A549 treated with RU486 at 1 μM for 4 hours (cell line): ENCODE measurements around the gene PSAP. TPM values are rescaled to one million over a fixed set of nuclear protein-coding genes. Genes with fewer than 3 reads are reported as not detected.

ENCODE experiments used
- total RNA-seq: library from RNA; stranded (reverse); fragments of 200-300 nt; extraction: Qiagen RNA extraction; gene quantifications from 5 replicates; pipeline ENCODE4 v1.2.3, GENCODE V29; 2022; ENCODE audit warnings: low read depth

Gene PSAP
- total RNA-seq: 789 to 978 TPM (median 862 TPM) in 5 replicates

GRCh38 chr10:71850743-71851464, at the start of gene PSAP:
TSS of gene PSAP (minus strand) at chr10:71851251. CDS start at chr10:71851221, 30 bp downstream.

GRCh38 chr10:71773221-71773971, 77.7 kb downstream of the PSAP start, which contains the start of gene VSIR:
TSS of gene VSIR (minus strand) at chr10:71773520. CDS start at chr10:71773439, 81 bp downstream.

Other genes with a start within 250 kb of the PSAP start
- gene C10orf105, start 131.5 kb downstream of the PSAP start, total RNA-seq: not detected in 5 replicates
- 20.8 to 33.9 TPM (median 26.7 TPM) in 5 replicates for gene VSIR, start 77.7 kb downstream of the PSAP start, total RNA-seq
- gene CHST3, start 113.1 kb upstream of the PSAP start, total RNA-seq: 32.7 to 41.9 TPM (median 36.2 TPM) in 5 replicates
- gene SPOCK2, start 237.3 kb upstream of the PSAP start, total RNA-seq: 0.17 to 0.46 TPM (median 0.35 TPM) in 5 replicates